ENCODE measurements around the gene CFAP69.

DNA sequence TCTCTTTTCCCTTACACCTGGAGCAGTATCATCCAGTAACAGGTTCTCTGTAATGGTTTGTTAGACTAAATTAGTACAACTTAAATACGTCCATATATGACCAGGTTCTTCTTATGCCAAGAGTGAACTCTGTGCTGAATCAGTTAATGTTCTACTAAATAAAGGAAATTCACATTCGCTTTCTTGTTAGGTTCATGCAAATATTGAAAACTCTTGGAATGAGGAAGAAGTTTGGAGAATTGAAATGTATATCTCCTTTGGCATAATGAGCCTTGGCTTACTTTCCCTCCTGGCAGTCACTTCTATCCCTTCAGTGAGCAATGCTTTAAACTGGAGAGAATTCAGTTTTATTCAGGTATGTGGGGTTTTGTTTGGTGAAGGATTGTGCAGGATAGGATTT is 15.3 kb upstream of the CFAP69 start:
- TF ChIP-seq, protein P1, sequence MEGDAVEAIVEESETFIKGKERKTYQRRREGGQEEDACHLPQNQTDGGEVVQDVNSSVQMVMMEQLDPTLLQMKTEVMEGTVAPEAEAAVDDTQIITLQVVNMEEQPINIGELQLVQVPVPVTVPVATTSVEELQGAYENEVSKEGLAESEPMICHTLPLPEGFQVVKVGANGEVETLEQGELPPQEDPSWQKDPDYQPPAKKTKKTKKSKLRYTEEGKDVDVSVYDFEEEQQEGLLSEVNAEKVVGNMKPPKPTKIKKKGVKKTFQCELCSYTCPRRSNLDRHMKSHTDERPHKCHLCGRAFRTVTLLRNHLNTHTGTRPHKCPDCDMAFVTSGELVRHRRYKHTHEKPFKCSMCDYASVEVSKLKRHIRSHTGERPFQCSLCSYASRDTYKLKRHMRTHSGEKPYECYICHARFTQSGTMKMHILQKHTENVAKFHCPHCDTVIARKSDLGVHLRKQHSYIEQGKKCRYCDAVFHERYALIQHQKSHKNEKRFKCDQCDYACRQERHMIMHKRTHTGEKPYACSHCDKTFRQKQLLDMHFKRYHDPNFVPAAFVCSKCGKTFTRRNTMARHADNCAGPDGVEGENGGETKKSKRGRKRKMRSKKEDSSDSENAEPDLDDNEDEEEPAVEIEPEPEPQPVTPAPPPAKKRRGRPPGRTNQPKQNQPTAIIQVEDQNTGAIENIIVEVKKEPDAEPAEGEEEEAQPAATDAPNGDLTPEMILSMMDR (IDR thresholded peaks at IDR 0.05) = no peak
- no peak for TF ChIP-seq POLR2A (IDR thresholded peaks at IDR 0.05)
